ENCODE results near the gene TDRD3. TPM values are rescaled to one million over a fixed set of nuclear protein-coding genes. Genes with fewer than 3 reads are reported as not detected.
A peak's percentile ranks its signal among the peaks of the same experiment; 100 is the strongest.

The TDRD3 gene
- total RNA-seq, 1 donor from 2014 or later = 22.5 TPM

- Mint-ChIP-seq H3K4me1 (peaks cover 24% of the 10 kb centered on the region), H3K36me3 (ENCODE audit: low read depth) (no peaks in the 10 kb centered on the region), H3K4me3 (no peak overlapping the region), H3K9me3 (peaks cover 8% of the 10 kb centered on the region), H3K27ac (no peak overlapping the region), H3K27me3 (no peaks in the 10 kb centered on the region)
- ATAC-seq (ENCODE audit: low read depth) (peak; percentile 86), DNase-seq (no peak)
- POLR2A ChIA-PET = interaction anchor here (0.6 kb wide), 1 partner anchor 39 kb away, joined by 12 read pairs; no protein-coding TSS in a partner anchor
- intact Hi-C loops (cut with micrococcal nuclease) = loop anchor here (1.0 to 5.0 kb wide), 6 partner anchors 18 to 1040 kb away; no protein-coding TSS in a partner anchor
- CTCF ChIA-PET = interaction anchor here (0.6 to 4.9 kb wide), 17 partner anchors 9 to 1041 kb away, joined by 3 to 48 read pairs (median 4); partner anchors contain the start of gene TDRD3
- peak; percentile 65 for TF ChIP-seq CTCF (IDR thresholded peaks at IDR 0.05)
Measured at GRCh38 chr13:60431108-60431700, 34.2 kb downstream of the TDRD3 start.

DNA sequence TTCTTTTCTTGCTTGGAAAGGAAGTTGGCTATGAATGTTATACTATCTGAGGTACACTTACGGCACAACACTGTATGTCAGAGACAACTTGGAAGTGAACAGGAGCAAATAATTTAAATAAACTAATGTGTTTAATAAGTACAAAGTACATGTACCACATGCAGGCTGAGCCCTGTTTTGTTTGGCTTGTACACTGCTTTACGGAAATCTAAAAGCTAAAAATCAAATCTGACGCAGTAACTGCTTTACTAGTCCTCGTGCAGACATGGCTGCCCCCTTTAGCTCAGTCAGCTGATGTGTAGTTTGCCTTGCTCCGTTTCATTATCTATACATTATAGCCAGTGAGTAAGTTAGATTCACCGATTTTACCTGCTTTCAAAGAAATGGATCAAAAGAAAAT lies 36.5 kb downstream of the TDRD3 start:
- DNase-seq = no peak

GRCh38 chr13:60435762-60436374 lies 38.8 kb downstream of the TDRD3 start:
- Mint-ChIP-seq H3K27me3 (no peaks in the 10 kb centered on the region), H3K4me1 (peaks cover 25% of the 10 kb centered on the region), H3K36me3 (ENCODE audit: low read depth) (no peaks in the 10 kb centered on the region), H3K27ac (no peak overlapping the region), H3K4me3 (no peak overlapping the region), H3K9me3 (peaks cover 8% of the 10 kb centered on the region)
- ChIA-PET CTCF (no interaction called here), POLR2A (no interaction called here)
- intact Hi-C loops (cut with micrococcal nuclease) = no loop called here
- ATAC-seq (ENCODE audit: low read depth) (peak; percentile 28), DNase-seq (no peak)
- TF ChIP-seq CTCF (IDR thresholded peaks at IDR 0.05) = no peak

More for the DNA sequence above, 36.5 kb downstream of the TDRD3 start:
- H3K27me3 Mint-ChIP-seq = no peaks in the 10 kb centered on the region
- CTCF ChIA-PET = no interaction called here
- peaks cover 25% of the 10 kb centered on the region for H3K4me1 Mint-ChIP-seq
- POLR2A ChIA-PET = no interaction called here
- TF ChIP-seq CTCF (IDR thresholded peaks at IDR 0.05) = no peak
- H3K27ac Mint-ChIP-seq = no peak overlapping the region
- intact Hi-C loops (cut with micrococcal nuclease) = loop anchor here (5.0 kb wide), 1 partner anchor 661 kb away; no protein-coding TSS in a partner anchor
- H3K4me3 Mint-ChIP-seq = no peak overlapping the region
- H3K36me3 Mint-ChIP-seq (ENCODE audit: low read depth) = no peaks in the 10 kb centered on the region
- peaks cover 8% of the 10 kb centered on the region for H3K9me3 Mint-ChIP-seq
- ATAC-seq (ENCODE audit: low read depth) = no peak

GRCh38 chr13:60439201-60439600 lies 42.2 kb downstream of the TDRD3 start:
- peaks cover 6% of the 10 kb centered on the region for H3K36me3 Mint-ChIP-seq (ENCODE audit: low read depth)
- H3K27me3 Mint-ChIP-seq = no peaks in the 10 kb centered on the region
- peaks cover 25% of the 10 kb centered on the region for H3K4me1 Mint-ChIP-seq
- peaks cover 8% of the 10 kb centered on the region for H3K9me3 Mint-ChIP-seq
- no peak for ATAC-seq (ENCODE audit: low read depth)
- TF ChIP-seq CTCF (IDR thresholded peaks at IDR 0.05) = no peak
- ChIA-PET POLR2A (no interaction called here), CTCF (interaction anchor here (1.7 kb wide), 1 partner anchor 9 kb away, joined by 6 read pairs; no protein-coding TSS in a partner anchor)
- intact Hi-C loops (cut with micrococcal nuclease) = no loop called here
- no peak overlapping the region for H3K27ac Mint-ChIP-seq
- DNase-seq = no peak
- H3K4me3 Mint-ChIP-seq = no peak overlapping the region

- no peak overlapping the region for H3K4me3 Mint-ChIP-seq
Measured at GRCh38 chr13:60441761-60442160, 44.7 kb downstream of the TDRD3 start.

More at GRCh38 chr13:60441761-60442160, 44.7 kb downstream of the TDRD3 start:
- no peak overlapping the region for H3K27ac Mint-ChIP-seq
- ChIA-PET POLR2A (no interaction called here), CTCF (interaction anchor here (1.0 kb wide), 1 partner anchor 14 kb away, joined by 3 read pairs; no protein-coding TSS in a partner anchor)
- DNase-seq (no peak), ATAC-seq (ENCODE audit: low read depth) (no peak)
- no peak for TF ChIP-seq CTCF (IDR thresholded peaks at IDR 0.05)
- no peaks in the 10 kb centered on the region for H3K27me3 Mint-ChIP-seq
- peaks cover 5% of the 10 kb centered on the region for H3K4me1 Mint-ChIP-seq
- peaks cover 11% of the 10 kb centered on the region for H3K36me3 Mint-ChIP-seq (ENCODE audit: low read depth)
- intact Hi-C loops (cut with micrococcal nuclease) = no loop called here
- H3K9me3 Mint-ChIP-seq = no peaks in the 10 kb centered on the region

All from activated B cell treated with CpG ODN at 0.5 μM for 24 hours (primary cell).